Measurements from ENCODE around the gene TDRD9. TPM values are rescaled to one million over a fixed set of nuclear protein-coding genes. Genes with fewer than 3 reads are reported as not detected.

The TDRD9 gene
- total RNA-seq, 1 experiment from 2014 or later, result 0.07 TPM

DNA sequence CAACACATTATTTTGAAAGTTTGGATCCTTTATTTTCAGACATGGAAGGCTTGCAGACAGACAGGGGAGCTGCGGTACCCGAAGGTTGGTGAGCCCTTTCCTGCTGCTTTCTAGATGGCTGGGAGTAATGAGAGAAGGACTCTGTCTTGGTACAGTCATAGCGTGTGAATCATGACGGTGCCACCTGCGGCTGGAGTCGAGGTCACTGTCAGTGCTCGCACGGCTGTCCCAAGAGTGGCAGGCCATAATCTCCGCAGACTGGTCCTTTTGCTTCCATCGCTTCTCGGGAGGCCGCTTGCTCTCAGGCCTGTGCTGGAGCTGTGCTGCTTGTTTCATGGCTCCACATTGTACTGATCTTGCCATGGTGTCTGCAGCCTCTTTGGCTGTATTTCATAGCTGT is 78.9 kb downstream of the TDRD9 start:
- intact Hi-C loops (cut with micrococcal nuclease), result no loop called here
- no peak overlapping the region for H3K9ac ChIP-seq (ENCODE audit: low read length)
- no peak overlapping the region for H2AFZ ChIP-seq (ENCODE audit: low read length)
- no peaks in the 10 kb centered on the region for H3K9me2 ChIP-seq (replicated peaks; ENCODE audit: low read length)
- H3K4me3 ChIP-seq (ENCODE audit: low read length), result no peak overlapping the region
- H3K79me2 ChIP-seq (ENCODE audit: low read length), result no peaks in the 10 kb centered on the region
- H3K9me3 ChIP-seq (ENCODE audit: low read length), result no peaks in the 10 kb centered on the region
- ATAC-seq (no peak), DNase-seq (no peak)
- TF ChIP-seq CTCF (conservative IDR thresholded peaks at IDR 0.05; ENCODE audit: low read depth, low read length) (no peak), EZH2 (IDR thresholded peaks at IDR 0.05; ENCODE audit: low read length, unreplicated experiment) (no peak), EZH2phosphoT487 (IDR thresholded peaks at IDR 0.05; ENCODE audit: borderline replicate concordance, low read length) (no peak)
- ChIA-PET CTCF (no interaction called here), POLR2A (ENCODE audit: unreplicated experiment) (no interaction called here)
- no peak overlapping the region for H3K27ac ChIP-seq (ENCODE audit: low read length)
- BruUV-seq (replicated peaks), result no TSS peak
- H4K20me1 ChIP-seq (ENCODE audit: low read length), result no peaks in the 10 kb centered on the region
- no peak overlapping the region for H3K4me2 ChIP-seq (ENCODE audit: low read length)
- H3K27me3 ChIP-seq (ENCODE audit: low read length), result no peaks in the 10 kb centered on the region
- no peaks in the 10 kb centered on the region for H3F3A ChIP-seq (ENCODE audit: low read length, unreplicated experiment)
- no peaks in the 10 kb centered on the region for H3K4me1 ChIP-seq (ENCODE audit: insufficient read depth, low read length)
- no peaks in the 10 kb centered on the region for H3K36me3 ChIP-seq (ENCODE audit: low read depth, low read length)

GRCh38 chr14:104009297-104009696 is 81.0 kb downstream of the TDRD9 start:
- intact Hi-C loops (cut with micrococcal nuclease), result no loop called here
- no peak overlapping the region for H2AFZ ChIP-seq (ENCODE audit: low read length)
- no peaks in the 10 kb centered on the region for H3K9me3 ChIP-seq (ENCODE audit: low read length)
- H3F3A ChIP-seq (ENCODE audit: low read length, unreplicated experiment), result no peaks in the 10 kb centered on the region
- ChIA-PET POLR2A (ENCODE audit: unreplicated experiment) (no interaction called here), CTCF (no interaction called here)
- no peaks in the 10 kb centered on the region for H3K79me2 ChIP-seq (ENCODE audit: low read length)
- no peaks in the 10 kb centered on the region for H3K36me3 ChIP-seq (ENCODE audit: low read depth, low read length)
- H3K27ac ChIP-seq (ENCODE audit: low read length), result no peak overlapping the region
- peaks cover under 1% of the 10 kb centered on the region; the same call in 1 of the 2 replicates for H3K4me1 ChIP-seq (ENCODE audit: insufficient read depth, low read length)
- H3K4me3 ChIP-seq (ENCODE audit: low read length), result no peak overlapping the region
- H4K20me1 ChIP-seq (ENCODE audit: low read length), result no peaks in the 10 kb centered on the region
- H3K27me3 ChIP-seq (ENCODE audit: low read length), result no peaks in the 10 kb centered on the region
- DNase-seq, result peak; percentile 40
- no peaks in the 10 kb centered on the region for H3K9me2 ChIP-seq (replicated peaks; ENCODE audit: low read length)
- no TSS peak for BruUV-seq (replicated peaks)
- H3K9ac ChIP-seq (ENCODE audit: low read length), result no peak overlapping the region
- peak; percentile 81 for ATAC-seq
- no peak for TF ChIP-seq EZH2phosphoT487 (IDR thresholded peaks at IDR 0.05; ENCODE audit: borderline replicate concordance, low read length)
- TF ChIP-seq EZH2 (IDR thresholded peaks at IDR 0.05; ENCODE audit: low read length, unreplicated experiment), result no peak
- H3K4me2 ChIP-seq (ENCODE audit: low read length), result no peak overlapping the region

GRCh38 chr14:104011824-104012517 is 83.7 kb downstream of the TDRD9 start:
- TF ChIP-seq EZH2phosphoT487 (IDR thresholded peaks at IDR 0.05; ENCODE audit: borderline replicate concordance, low read length), result no peak
- no peak for TF ChIP-seq EZH2 (IDR thresholded peaks at IDR 0.05; ENCODE audit: low read length, unreplicated experiment)
- no peak for TF ChIP-seq CTCF (conservative IDR thresholded peaks at IDR 0.05; ENCODE audit: low read depth, low read length)
- no peaks in the 10 kb centered on the region for H4K20me1 ChIP-seq (ENCODE audit: low read length)
- no TSS peak for BruUV-seq (replicated peaks)
- no peaks in the 10 kb centered on the region for H3F3A ChIP-seq (ENCODE audit: low read length, unreplicated experiment)
- H3K4me1 ChIP-seq (ENCODE audit: insufficient read depth, low read length), result peaks cover 6% of the 10 kb centered on the region; the same call in 1 of the 2 replicates
- H3K27me3 ChIP-seq (ENCODE audit: low read length), result no peaks in the 10 kb centered on the region
- H3K9me2 ChIP-seq (replicated peaks; ENCODE audit: low read length), result no peaks in the 10 kb centered on the region
- peak; percentile 31 for DNase-seq
- ChIA-PET CTCF (interaction anchor here (0.6 kb wide), 1 partner anchor 1357 kb away, joined by 9 read pairs; no protein-coding TSS in a partner anchor), POLR2A (ENCODE audit: unreplicated experiment) (no interaction called here)
- no peaks in the 10 kb centered on the region for H3K9me3 ChIP-seq (ENCODE audit: low read length)
- H3K4me3 ChIP-seq (ENCODE audit: low read length), result no peak overlapping the region
- no peak overlapping the region for H3K27ac ChIP-seq (ENCODE audit: low read length)
- H3K9ac ChIP-seq (ENCODE audit: low read length), result no peak overlapping the region
- no peak overlapping the region for H3K4me2 ChIP-seq (ENCODE audit: low read length)
- peak; percentile 55 for ATAC-seq
- no peak overlapping the region for H2AFZ ChIP-seq (ENCODE audit: low read length)
- intact Hi-C loops (cut with micrococcal nuclease), result no loop called here
- no peaks in the 10 kb centered on the region for H3K36me3 ChIP-seq (ENCODE audit: low read depth, low read length)
- no peaks in the 10 kb centered on the region for H3K79me2 ChIP-seq (ENCODE audit: low read length)
